Measurements from ENCODE around the gene ST3GAL2.

- TF ChIP-seq CTCF (IDR thresholded peaks at IDR 0.05): no peak
- no peak for TF ChIP-seq ESRRA (CRISPR knock-in tag; IDR thresholded peaks at IDR 0.05; ENCODE audit: borderline replicate concordance)
- no peak for TF ChIP-seq ZNF232 (CRISPR knock-in tag; IDR thresholded peaks at IDR 0.05)
- no peak for TF ChIP-seq ZNF281 (CRISPR knock-in tag; IDR thresholded peaks at IDR 0.05)
- TF ChIP-seq MAX (CRISPR knock-in tag; IDR thresholded peaks at IDR 0.05): no peak
- no peak for TF ChIP-seq JUN (CRISPR knock-in tag; IDR thresholded peaks at IDR 0.05)
- no peak for TF ChIP-seq TP53 (CRISPR knock-in tag; IDR thresholded peaks at IDR 0.05)
- no peak for TF ChIP-seq ZNF138 (CRISPR knock-in tag; conservative IDR thresholded peaks at IDR 0.05)
Measured at GRCh38 chr16:70337814-70338213, 101.1 kb downstream of the ST3GAL2 start.

Measured in WTC11 (cell line).